ENCODE measurements around the gene PPIP5K2.
"Not testable (repeated sequence)": the region's sequence is repeated elsewhere in the genome, so short reads cannot be mapped to it uniquely, and the experiment has no call there.

Gene PPIP5K2

GRCh38 chr5:103119765-103120606 lies at the start of gene PPIP5K2, which contains the start of gene GIN1:
Gene PPIP5K2, plus strand, starts transcription at chr5:103120301. Its CDS starts 9,289 bp downstream, at chr5:103129590.
Gene GIN1, minus strand, starts transcription at chr5:103120138. Its CDS starts 11,431 bp downstream, at chr5:103108707.
- FAIRE-seq, result peak; percentile 99

GRCh38 chr5:103073500-103073899 lies 46.6 kb upstream of the PPIP5K2 start:
- FAIRE-seq, result not testable (repeated sequence)

DNA sequence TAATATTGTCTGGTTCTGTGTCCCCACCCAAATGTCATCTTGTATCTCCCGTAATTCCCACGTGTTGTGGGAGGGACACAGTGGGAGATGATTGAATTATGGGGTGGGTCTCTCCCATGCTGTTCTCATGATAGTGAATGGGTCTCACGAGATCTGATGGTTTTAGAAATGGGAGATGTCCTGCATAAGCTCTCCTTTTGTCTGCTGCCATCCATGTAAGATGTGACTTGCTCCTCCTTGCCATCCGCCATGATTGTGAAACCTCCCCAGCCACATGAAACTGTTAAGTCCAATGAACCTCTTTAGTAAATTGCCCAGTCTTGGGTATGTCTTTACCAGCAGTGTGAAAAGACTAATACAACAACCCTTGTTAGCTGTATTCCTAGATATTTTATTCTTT lies 44.7 kb upstream of the PPIP5K2 start:
- FAIRE-seq, result no peak

DNA sequence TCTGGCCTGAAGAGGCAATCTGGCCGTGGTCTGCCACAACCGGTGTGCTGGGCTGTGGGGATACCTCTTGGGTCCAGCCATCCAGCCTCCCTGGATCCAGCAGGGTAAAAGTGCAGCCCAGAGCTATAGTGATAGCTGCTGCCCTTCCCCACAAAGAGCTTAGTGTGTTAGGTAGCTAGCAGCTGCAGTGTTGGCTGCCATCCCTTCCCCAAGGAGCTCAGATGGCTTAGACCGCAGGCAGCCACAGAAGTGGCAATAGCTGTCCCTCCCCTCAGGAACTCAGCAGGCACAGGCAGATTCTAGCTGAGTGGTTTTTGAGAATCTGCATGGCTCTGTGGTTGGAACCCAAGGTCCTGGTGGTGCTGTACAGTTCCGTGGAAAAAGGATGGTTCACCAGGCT lies 40.3 kb upstream of the PPIP5K2 start:
- FAIRE-seq, result no peak

- FAIRE-seq, result no peak
Measured at GRCh38 chr5:103086547-103086946, 33.6 kb upstream of the PPIP5K2 start.

DNA sequence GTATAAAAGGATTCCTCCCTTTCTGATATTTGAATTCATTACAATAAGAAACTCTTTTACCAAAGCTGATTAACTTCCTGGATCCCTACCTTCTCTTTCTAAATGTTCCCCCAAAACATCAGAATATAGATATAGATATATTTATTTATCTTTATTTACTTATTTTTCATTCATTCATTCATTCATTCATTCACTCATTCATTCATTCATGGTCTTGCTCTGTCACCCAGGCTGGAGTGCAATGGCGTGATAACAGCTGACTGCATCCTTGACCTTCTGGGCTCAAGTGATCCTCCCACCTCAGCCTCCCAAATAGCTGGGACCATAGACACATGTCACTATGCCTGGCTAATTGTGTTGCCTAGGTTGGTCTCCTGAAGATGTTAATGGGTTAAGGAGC lies 30.8 kb upstream of the PPIP5K2 start:
- FAIRE-seq, result no peak

DNA sequence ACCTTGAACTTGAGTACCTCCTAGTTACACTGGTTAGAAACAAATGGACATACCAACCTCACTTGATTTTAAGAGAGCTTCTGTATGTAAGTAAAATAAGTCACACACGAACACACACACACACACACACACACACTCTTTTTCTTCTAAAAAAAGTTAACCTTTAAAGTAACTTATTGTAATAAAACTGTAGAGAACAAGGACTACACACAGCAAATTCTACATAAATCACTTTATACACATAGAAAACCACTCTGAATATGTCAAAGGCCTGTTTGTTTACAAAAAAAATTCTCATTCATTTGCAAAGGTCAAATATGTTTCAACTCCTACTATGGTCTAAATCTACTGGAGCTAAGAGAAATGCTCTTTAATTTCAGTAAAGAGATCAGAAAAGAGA lies 29.3 kb upstream of the PPIP5K2 start:
- FAIRE-seq, result no peak

DNA sequence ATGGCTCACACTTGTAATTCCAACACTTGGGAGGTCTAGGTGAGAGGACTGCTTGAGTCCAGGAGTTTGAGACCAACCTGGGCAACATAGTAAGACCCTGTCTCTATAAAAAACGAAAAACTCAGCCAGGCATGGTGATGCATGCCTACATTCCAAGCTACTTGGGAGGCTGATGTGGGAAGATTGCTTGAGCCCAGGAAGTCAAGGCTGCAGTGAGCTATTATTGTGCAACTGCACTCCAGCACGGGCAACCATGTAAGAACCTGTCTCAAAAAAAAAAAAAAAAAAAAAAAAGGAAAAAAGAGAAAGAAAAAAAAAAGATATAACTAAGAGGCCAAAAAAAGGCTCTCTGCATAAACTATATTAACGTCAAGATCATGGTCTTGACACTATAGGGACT lies 27.4 kb upstream of the PPIP5K2 start:
- no peak for FAIRE-seq

DNA sequence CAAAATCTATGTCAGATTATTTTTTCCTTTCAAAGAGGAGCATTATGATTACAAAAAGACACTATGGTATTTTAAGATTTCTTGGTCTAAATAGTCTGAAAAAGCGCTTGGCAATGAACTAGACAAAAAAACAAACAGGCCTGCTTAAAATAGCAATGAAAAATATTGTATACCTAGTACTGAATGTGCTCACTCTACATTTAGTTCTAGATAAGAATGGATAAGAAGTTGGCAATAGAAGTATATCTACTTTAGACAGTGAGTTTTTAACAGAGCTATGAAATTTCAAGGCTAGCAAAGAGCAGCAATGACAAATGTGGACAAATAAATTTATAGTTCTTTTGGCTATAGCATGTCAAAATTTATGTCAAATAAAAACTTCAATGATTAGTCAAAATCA lies 26.4 kb upstream of the PPIP5K2 start:
- no peak for FAIRE-seq

GRCh38 chr5:103094737-103095136 lies 25.4 kb upstream of the PPIP5K2 start:
- FAIRE-seq, result no peak

GRCh38 chr5:103098993-103099392 lies 21.1 kb upstream of the PPIP5K2 start:
- FAIRE-seq, result no peak

DNA sequence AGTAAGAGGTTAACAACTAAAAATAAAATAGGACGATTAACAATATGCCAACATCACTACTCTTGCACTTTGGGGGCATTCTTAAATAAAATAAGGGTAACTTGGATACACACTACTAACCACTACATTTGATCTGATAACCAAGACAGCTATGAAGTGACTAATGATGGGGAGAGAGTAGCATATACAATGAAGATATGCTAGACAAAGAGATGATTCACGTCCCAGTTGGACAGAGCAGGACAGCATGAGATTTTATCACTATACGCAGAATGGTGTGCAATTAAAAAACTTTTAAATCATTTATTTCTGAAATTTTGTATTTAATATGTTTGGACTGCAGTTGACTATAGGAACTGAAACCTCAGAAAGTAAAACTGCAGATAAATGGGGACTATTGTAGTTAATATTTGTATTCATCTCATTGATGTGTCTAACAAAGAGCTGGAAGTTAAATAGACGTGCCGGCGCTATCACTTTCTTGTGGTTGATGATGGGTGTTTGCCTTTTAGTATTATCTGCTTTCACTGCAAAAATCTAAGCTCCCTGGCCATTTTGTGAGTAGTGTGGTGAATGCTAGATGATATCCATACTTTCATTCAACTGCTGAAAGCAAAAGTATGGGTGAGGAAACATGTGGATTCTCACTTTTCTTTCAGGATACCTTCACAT lies 18.9 kb upstream of the PPIP5K2 start:
- no peak for FAIRE-seq

GRCh38 chr5:103102234-103102633 lies 17.9 kb upstream of the PPIP5K2 start:
- FAIRE-seq, result no peak

- FAIRE-seq, result no peak
Measured at GRCh38 chr5:103108086-103108485, 12.0 kb upstream of the PPIP5K2 start.

GRCh38 chr5:103109277-103109676 lies 10.8 kb upstream of the PPIP5K2 start:
- no peak for FAIRE-seq

- FAIRE-seq, result no peak
Measured at GRCh38 chr5:103110403-103110802, 9.7 kb upstream of the PPIP5K2 start.

- no peak for FAIRE-seq
Measured at GRCh38 chr5:103111468-103111867, 8.6 kb upstream of the PPIP5K2 start.

DNA sequence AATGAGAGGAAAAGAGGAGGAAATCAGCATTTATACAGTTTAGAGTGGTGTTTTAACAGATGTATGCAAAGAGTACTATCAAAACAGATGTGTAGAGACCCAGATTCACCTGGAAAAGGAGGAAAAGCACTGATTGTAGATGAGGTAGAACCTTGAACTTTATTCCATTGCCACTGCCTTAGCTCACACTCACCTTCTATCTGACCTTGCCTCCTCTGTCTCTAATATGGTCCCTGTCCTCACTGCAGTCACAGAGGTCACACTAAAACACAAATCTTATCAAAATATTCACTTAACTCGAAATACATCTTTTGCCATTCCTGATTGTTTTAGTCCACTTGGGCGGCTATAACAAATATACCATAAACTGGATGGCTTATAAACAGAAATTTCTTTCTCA lies 7.2 kb upstream of the PPIP5K2 start:
- FAIRE-seq, result no peak

DNA sequence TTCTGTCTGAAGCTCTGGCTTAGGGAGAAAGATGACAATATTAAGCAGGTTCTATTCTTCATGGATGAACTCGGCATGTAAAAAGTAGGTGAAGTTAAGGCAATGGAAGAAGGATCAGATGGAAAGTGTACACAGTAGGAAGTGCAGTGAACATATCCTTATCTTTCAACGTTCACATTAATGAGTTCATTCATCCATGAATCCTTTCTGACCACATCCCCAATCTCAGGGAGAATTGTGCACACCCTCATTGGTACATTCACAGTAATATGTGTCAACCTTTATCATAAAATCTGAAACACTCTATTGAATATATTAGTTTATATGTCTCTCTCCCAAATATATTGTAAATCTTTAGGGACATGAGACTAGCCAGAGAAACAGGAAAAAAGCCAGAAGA lies 5.7 kb upstream of the PPIP5K2 start:
- no peak for FAIRE-seq

DNA sequence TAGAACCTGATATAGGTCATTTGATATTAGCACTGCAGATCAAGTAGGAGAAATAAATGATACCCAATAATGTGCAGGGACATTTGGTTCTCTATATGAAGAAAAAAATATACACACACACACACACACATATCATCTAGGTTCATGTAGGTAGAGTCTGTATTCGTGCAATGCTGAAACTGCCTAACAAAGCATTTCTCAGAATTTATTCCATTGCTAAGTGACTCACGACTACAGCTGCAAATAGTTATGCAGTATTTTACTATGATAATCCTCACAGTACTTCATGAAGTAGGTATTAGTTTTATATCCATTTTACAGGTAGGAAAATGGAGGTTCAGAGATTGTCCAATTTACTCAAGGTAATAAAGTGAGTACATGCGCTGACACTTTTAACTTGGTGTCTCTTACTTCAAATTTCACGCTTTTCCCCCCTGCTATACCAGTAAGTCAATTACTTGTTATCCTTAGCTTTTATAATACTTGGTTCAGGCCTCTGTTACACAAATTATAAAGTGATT lies 2.6 kb upstream of the PPIP5K2 start:
- no peak for FAIRE-seq

DNA sequence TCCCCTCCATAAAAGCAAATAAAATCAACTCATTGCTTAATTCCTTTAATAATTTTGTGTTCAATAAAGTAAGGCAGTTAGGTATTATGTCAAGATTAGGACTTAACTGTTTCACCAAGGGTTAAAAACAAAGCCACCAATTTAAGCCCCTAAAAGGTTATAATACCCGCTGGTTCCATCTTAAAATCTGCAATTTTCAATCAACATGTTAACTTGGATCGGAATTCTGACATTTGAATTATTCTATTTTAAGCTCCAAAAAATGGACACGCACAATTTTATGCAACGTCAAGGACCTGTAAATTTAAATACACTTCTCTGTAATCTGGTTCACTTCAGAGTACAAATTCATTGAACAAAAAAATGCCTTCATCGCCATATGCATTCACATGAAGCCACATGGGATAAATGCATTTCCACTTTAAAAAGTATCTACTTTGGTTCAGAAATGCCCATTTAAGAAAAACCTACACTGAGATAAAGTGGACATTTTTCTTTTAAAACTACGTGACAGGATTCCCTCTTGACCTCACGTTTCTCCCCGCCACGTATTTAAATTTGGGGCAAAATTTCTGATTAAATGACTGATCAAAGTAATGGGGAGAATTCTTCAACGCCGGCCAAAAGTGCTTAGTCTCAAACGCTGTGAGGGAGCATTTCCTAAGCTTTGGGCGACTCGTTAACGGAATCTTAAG lies 884 bp upstream of the PPIP5K2 start:
- FAIRE-seq, result no peak

DNA sequence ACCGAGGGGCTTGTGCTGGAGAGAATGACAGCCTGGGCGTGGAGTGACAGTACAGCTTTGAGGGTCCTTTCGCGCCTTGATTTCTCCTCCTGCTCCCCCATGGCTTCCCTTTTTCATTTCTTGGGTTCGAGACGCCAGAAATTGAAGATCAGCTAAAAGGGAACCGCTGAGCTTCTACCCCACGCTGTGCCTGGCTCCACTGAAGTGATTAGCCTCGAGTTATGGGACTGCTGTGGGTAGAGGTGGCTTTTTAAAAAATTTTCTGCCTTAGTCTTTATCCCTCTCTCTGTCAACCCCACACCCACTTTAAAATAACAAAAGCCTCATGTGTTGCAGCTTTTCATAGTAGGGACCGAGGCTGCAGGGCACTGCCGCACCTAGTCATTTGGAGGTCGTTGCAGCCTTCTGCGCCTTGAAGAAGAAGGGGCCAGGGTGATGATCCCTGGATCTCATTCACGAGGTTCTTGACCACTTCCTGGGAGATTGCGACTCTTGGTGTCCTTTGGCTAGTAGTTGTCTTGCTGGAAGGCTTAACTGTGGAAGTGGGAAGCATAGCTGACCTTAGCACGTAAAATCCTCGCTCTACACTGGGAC lies 603 bp downstream of the PPIP5K2 start:
- FAIRE-seq, result no peak

- no peak for FAIRE-seq
Measured at GRCh38 chr5:103122242-103122641, 2.1 kb downstream of the PPIP5K2 start.
